ENCODE measurements around the gene CEP128.

CEP128 gene

GRCh38 chr14:80948291-80948690 is 6.8 kb upstream of the CEP128 start:
- no peaks in the 10 kb centered on the region for H3K9me3 ChIP-seq (ENCODE audit: control insufficient read depth, low read depth, low read length)
- no peak overlapping the region for H3K4me3 ChIP-seq (ENCODE audit: low read length)
- H3K36me3 ChIP-seq (ENCODE audit: control insufficient read depth, low read depth, low read length), result no peaks in the 10 kb centered on the region
- no peak overlapping the region for H3K9ac ChIP-seq (ENCODE audit: low read length)
- H3K27me3 ChIP-seq (ENCODE audit: control insufficient read depth, insufficient read depth, low read length), result no peaks in the 10 kb centered on the region
- H3K4me1 ChIP-seq (ENCODE audit: control insufficient read depth, low read depth, low read length), result no peaks in the 10 kb centered on the region
- no peak overlapping the region for H3K27ac ChIP-seq (ENCODE audit: low read length)

- H3K9ac ChIP-seq (ENCODE audit: low read length), result no peak overlapping the region
- H3K36me3 ChIP-seq (ENCODE audit: control insufficient read depth, low read depth, low read length), result no peaks in the 10 kb centered on the region
- no peak overlapping the region for H3K27ac ChIP-seq (ENCODE audit: low read length)
- no peaks in the 10 kb centered on the region for H3K27me3 ChIP-seq (ENCODE audit: control insufficient read depth, insufficient read depth, low read length)
- no peaks in the 10 kb centered on the region for H3K9me3 ChIP-seq (ENCODE audit: control insufficient read depth, low read depth, low read length)
- no peak overlapping the region for H3K4me3 ChIP-seq (ENCODE audit: low read length)
- H3K4me1 ChIP-seq (ENCODE audit: control insufficient read depth, low read depth, low read length), result no peaks in the 10 kb centered on the region
These were observed 5.3 kb upstream of the CEP128 start for GRCh38 chr14:80946797-80947196.

DNA sequence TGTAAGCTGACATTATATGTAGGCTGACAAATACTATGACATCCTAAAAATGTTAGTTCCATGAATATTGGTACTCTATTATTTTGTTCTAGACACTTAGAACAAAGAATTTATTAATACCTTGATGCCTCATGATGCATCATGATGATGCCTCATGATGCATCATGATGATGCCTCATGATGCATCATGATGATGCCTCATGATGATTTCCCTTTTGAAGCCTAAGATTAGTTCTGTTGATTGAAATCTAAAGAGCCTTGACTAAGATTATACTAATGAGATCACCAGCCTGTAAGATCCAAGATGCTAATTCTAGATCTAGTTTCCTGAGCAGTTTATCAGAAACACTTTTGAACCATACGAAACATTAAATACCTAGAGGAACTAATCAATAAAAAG is 4.6 kb upstream of the CEP128 start:
- H3K27ac ChIP-seq (ENCODE audit: low read length), result no peak overlapping the region
- H3K9ac ChIP-seq (ENCODE audit: low read length), result no peak overlapping the region
- H3K4me1 ChIP-seq (ENCODE audit: control insufficient read depth, low read depth, low read length), result no peaks in the 10 kb centered on the region
- H3K27me3 ChIP-seq (ENCODE audit: control insufficient read depth, insufficient read depth, low read length), result no peaks in the 10 kb centered on the region
- no peaks in the 10 kb centered on the region for H3K36me3 ChIP-seq (ENCODE audit: control insufficient read depth, low read depth, low read length)
- no peaks in the 10 kb centered on the region for H3K9me3 ChIP-seq (ENCODE audit: control insufficient read depth, low read depth, low read length)
- H3K4me3 ChIP-seq (ENCODE audit: low read length), result no peak overlapping the region

GRCh38 chr14:80944861-80945617 is 3.5 kb upstream of the CEP128 start:
- Histone ChIP-seq H3K4me1 (ENCODE audit: control insufficient read depth, low read depth, low read length) (no peaks in the 10 kb centered on the region), H3K36me3 (ENCODE audit: control insufficient read depth, low read depth, low read length) (no peaks in the 10 kb centered on the region), H3K27ac (ENCODE audit: low read length) (no peak overlapping the region), H3K4me3 (ENCODE audit: low read length) (no peak overlapping the region), H3K9ac (ENCODE audit: low read length) (no peak overlapping the region), H3K9me3 (ENCODE audit: control insufficient read depth, low read depth, low read length) (no peaks in the 10 kb centered on the region), H3K27me3 (ENCODE audit: control insufficient read depth, insufficient read depth, low read length) (no peaks in the 10 kb centered on the region)

DNA sequence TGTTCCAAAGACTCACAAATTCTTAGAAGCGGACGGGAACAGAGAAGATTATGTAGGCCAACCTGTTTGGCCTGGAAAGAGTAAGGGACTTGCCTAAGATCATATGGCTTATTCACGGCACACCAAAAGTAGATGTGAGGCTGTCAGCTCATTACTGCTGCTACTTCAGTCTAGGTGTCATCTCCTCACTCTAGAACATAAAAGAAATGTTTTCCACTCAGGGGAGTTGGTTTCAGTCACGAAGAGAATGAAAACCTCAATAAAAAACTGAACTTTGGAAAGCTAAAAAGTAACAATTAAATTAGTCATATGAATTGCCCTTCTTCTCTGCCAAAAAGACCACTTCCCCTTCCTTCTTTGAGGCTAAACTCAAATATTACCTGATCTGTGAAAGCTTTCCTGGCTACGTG is 658 bp upstream of the CEP128 start:
- Histone ChIP-seq H3K27ac (ENCODE audit: low read length) (no peak overlapping the region), H3K9me3 (ENCODE audit: control insufficient read depth, low read depth, low read length) (no peaks in the 10 kb centered on the region), H3K4me3 (ENCODE audit: low read length) (peak overlapping the region; percentile 83), H3K4me1 (ENCODE audit: control insufficient read depth, low read depth, low read length) (no peaks in the 10 kb centered on the region), H3K36me3 (ENCODE audit: control insufficient read depth, low read depth, low read length) (no peaks in the 10 kb centered on the region), H3K9ac (ENCODE audit: low read length) (peak overlapping the region; percentile 30), H3K27me3 (ENCODE audit: control insufficient read depth, insufficient read depth, low read length) (no peaks in the 10 kb centered on the region)

GRCh38 chr14:80940146-80940545 is 1.4 kb downstream of the CEP128 start:
- Histone ChIP-seq H3K36me3 (ENCODE audit: control insufficient read depth, low read depth, low read length) (no peaks in the 10 kb centered on the region), H3K27ac (ENCODE audit: low read length) (no peak overlapping the region), H3K4me3 (ENCODE audit: low read length) (no peak overlapping the region), H3K9me3 (ENCODE audit: control insufficient read depth, low read depth, low read length) (no peaks in the 10 kb centered on the region), H3K9ac (ENCODE audit: low read length) (no peak overlapping the region), H3K27me3 (ENCODE audit: control insufficient read depth, insufficient read depth, low read length) (no peaks in the 10 kb centered on the region), H3K4me1 (ENCODE audit: control insufficient read depth, low read depth, low read length) (no peaks in the 10 kb centered on the region)

GRCh38 chr14:80933686-80934085 is 7.9 kb downstream of the CEP128 start:
- Histone ChIP-seq H3K9me3 (ENCODE audit: control insufficient read depth, low read depth, low read length) (no peaks in the 10 kb centered on the region), H3K27ac (ENCODE audit: low read length) (no peak overlapping the region), H3K27me3 (ENCODE audit: control insufficient read depth, insufficient read depth, low read length) (no peaks in the 10 kb centered on the region), H3K9ac (ENCODE audit: low read length) (no peak overlapping the region), H3K36me3 (ENCODE audit: control insufficient read depth, low read depth, low read length) (no peaks in the 10 kb centered on the region), H3K4me3 (ENCODE audit: low read length) (no peak overlapping the region), H3K4me1 (ENCODE audit: control insufficient read depth, low read depth, low read length) (no peaks in the 10 kb centered on the region)

- Histone ChIP-seq H3K9me3 (ENCODE audit: control insufficient read depth, low read depth, low read length) (no peaks in the 10 kb centered on the region), H3K27ac (ENCODE audit: low read length) (no peak overlapping the region), H3K27me3 (ENCODE audit: control insufficient read depth, insufficient read depth, low read length) (no peaks in the 10 kb centered on the region), H3K4me3 (ENCODE audit: low read length) (no peak overlapping the region), H3K36me3 (ENCODE audit: control insufficient read depth, low read depth, low read length) (no peaks in the 10 kb centered on the region), H3K4me1 (ENCODE audit: control insufficient read depth, low read depth, low read length) (no peaks in the 10 kb centered on the region), H3K9ac (ENCODE audit: low read length) (no peak overlapping the region)
These were observed 8.3 kb downstream of the CEP128 start for GRCh38 chr14:80933282-80933681.

DNA sequence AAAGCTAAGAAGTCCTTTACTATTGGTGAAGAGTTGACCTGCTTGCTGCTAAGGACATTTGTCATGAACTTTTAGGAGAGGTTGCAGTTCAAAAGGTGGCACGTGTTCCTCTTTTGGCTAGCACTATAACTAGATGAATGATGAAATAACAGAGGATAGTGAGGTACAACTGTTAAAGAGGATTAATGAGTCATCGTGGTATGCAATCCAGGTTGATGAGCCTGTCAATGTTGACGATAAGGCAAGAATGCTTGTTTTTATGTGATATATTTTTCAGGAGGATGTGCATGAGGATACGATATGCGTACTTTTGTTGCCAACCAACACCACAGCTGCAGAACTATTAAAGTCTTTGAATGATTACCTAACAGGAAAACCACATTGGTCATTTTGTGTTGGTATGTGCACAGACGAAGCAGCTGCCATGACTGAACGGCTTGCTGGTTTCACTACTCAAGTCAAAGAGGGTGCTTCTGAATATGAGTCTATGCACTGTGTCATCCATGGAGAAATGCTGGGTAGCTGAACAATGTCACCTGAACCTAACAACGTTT is 10.6 kb downstream of the CEP128 start:
- H3K27me3 ChIP-seq (ENCODE audit: control insufficient read depth, insufficient read depth, low read length), result no peaks in the 10 kb centered on the region
- no peak overlapping the region for H3K9ac ChIP-seq (ENCODE audit: low read length)
- no peak overlapping the region for H3K27ac ChIP-seq (ENCODE audit: low read length)
- H3K4me3 ChIP-seq (ENCODE audit: low read length), result no peak overlapping the region
- H3K36me3 ChIP-seq (ENCODE audit: control insufficient read depth, low read depth, low read length), result no peaks in the 10 kb centered on the region
- H3K4me1 ChIP-seq (ENCODE audit: control insufficient read depth, low read depth, low read length), result no peaks in the 10 kb centered on the region
- H3K9me3 ChIP-seq (ENCODE audit: control insufficient read depth, low read depth, low read length), result no peaks in the 10 kb centered on the region

- Histone ChIP-seq H3K9ac (ENCODE audit: low read length) (no peak overlapping the region), H3K4me1 (ENCODE audit: control insufficient read depth, low read depth, low read length) (no peaks in the 10 kb centered on the region), H3K27me3 (ENCODE audit: control insufficient read depth, insufficient read depth, low read length) (no peaks in the 10 kb centered on the region), H3K36me3 (ENCODE audit: control insufficient read depth, low read depth, low read length) (no peaks in the 10 kb centered on the region), H3K9me3 (ENCODE audit: control insufficient read depth, low read depth, low read length) (no peaks in the 10 kb centered on the region), H3K27ac (ENCODE audit: low read length) (no peak overlapping the region), H3K4me3 (ENCODE audit: low read length) (no peak overlapping the region)
These were observed 11.4 kb downstream of the CEP128 start for GRCh38 chr14:80930095-80930494.

GRCh38 chr14:80927083-80927989 is 14.2 kb downstream of the CEP128 start:
- no peaks in the 10 kb centered on the region for H3K9me3 ChIP-seq (ENCODE audit: control insufficient read depth, low read depth, low read length)
- H3K36me3 ChIP-seq (ENCODE audit: control insufficient read depth, low read depth, low read length), result no peaks in the 10 kb centered on the region
- H3K4me1 ChIP-seq (ENCODE audit: control insufficient read depth, low read depth, low read length), result peaks cover 7% of the 10 kb centered on the region
- no peak overlapping the region for H3K27ac ChIP-seq (ENCODE audit: low read length)
- H3K27me3 ChIP-seq (ENCODE audit: control insufficient read depth, insufficient read depth, low read length), result no peaks in the 10 kb centered on the region
- no peak overlapping the region for H3K9ac ChIP-seq (ENCODE audit: low read length)
- H3K4me3 ChIP-seq (ENCODE audit: low read length), result no peak overlapping the region

Data from iPS-18a (cell line).